ENCODE measurements around the gene SIPA1L3.
"Not testable (repeated sequence)": the region's sequence is repeated elsewhere in the genome, so short reads cannot be mapped to it uniquely, and the experiment has no call there.

Gene SIPA1L3

DNA sequence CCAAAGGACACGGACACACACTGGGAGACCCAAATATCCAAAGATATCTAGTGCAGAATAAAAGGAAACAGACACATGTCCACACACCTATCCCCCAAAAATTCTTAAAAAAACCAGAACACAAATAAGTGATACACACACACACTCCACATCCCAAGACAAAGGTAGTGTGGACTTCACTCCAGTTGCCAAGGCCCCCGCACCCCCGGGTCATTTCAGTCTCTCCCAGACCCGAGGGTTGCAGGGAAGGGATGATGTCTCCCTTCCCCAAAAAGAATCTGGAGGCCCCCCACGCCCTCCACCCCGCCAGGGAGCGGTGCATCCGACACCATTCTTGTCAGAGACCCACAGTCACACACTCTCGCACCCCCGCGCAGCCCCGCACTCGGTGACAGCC lies 316.6 kb downstream of the SIPA1L3 start:
- no peak for DNase-seq

GRCh38 chr19:38224014-38224862 lies 317.2 kb downstream of the SIPA1L3 start, which contains the start of gene DPF1:
DPF1 (minus strand) TSS chr19:38224222; CDS start chr19:38224142, 80 bp downstream.
- peak; percentile 95 for DNase-seq

GRCh38 chr19:38224863-38225218 lies 317.8 kb downstream of the SIPA1L3 start:
- not testable (repeated sequence) for DNase-seq

DNA sequence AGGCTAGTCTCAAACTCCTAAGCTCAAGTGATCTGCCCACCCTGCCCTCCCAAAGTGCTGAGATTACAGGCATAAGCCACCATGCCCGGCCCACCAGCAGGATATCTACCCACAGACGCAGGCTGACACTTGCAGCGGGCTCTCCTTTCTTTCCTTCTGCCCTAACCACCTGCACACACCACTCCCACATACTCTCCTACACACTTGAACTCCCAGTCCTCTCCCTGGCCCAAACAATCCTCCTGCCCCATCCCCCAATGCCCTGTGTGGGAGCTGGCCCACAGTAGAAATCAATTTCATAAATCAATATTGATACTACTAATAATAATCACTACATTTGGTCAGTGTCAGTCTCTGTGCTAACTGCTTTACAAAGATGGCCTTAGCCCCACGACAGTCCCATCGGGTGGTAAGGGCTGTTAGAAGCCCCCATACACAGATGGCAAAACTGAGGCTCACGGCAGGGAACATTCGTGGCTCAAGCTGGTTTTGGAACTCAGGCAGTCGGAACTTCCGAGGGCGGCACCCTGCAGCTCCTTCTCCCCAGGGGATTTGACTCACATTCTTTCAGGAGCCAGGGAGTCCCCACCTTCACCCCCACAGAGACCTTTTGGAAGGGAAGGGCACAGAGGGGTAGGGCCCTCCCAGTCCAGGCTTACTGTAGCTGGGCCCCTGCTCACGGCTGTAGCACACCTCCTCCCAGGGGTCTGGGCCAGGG lies 320.4 kb downstream of the SIPA1L3 start:
- DNase-seq: no peak

GRCh38 chr19:38228005-38228377 lies 321.0 kb downstream of the SIPA1L3 start:
- no peak for DNase-seq

GRCh38 chr19:38228491-38229439 lies 321.8 kb downstream of the SIPA1L3 start:
- peak; percentile 79 for DNase-seq

DNA sequence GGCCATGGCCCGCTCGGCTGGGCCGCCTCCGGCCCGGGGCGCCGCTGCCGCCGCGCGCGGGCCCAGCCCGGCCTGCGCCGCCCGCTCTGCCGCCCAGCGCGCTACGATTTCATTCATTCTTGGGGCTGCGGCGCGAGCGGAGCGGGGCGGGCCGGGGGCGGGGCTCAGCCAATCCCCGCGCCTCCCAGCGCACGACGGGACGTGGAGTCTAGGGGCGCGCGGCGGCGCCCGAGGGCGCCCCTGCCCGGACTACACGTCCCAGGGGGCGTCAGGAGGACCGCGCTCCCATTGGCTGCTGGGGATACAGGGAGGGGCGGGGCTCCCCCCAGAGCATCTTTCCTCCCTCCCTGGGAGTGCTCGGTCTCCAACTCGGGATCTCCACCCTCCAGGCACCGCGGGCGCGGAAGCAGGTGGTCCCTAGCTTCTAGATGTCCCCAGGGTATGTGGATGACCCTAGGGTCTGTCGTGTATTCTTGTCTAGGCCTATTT lies 322.6 kb downstream of the SIPA1L3 start:
- peak; percentile 97 for DNase-seq

DNA sequence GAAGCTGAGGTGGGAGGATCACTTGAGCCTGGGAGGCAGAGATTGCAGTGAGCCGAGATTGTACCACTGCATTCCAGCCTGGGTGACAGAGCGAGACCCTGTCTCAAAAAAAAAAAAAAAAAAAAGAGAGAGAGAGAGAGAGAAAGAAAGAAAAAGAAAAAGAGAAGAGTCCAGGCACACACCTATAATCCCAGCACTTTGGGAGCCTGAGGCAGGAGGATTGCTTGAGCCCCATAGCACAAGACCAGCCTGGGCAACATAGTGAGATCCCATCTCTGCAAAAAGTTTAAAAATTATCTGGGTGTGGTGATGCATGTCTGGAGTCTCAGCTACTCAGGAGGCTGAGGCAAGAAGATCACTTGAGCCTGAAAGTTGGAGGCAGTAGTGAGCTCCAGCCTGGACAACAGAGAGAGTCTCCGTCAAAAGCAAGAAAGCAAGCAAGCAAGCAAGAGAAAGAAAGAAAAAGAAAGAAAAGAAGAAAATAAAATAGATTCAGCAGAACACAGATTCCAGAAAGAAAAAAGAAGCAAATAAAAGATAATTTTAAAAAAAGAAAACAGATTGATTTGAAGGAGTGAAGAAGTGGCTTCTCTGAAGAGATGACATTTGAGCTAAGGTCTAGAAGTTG lies 323.6 kb downstream of the SIPA1L3 start:
- not testable (repeated sequence) for DNase-seq

DNA sequence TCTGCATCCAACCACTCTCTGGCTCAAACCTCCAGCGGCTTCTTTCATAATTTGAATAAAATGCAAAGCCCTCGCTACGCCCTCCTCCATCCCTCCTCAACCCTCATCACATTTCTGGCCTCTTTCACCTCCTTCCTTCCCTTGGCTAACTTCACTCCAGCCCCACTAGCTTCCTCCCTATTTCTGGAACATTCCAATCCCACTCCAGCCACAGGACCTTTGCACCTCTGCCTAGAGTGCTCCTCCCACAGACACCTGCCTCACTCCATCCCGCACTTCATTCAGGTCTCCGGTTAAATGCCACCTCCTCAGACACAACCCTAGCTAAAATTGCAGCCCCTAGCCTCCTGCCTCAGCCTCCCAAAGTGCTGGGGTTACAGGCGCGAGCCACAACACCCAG lies 324.9 kb downstream of the SIPA1L3 start:
- no peak for DNase-seq

DNA sequence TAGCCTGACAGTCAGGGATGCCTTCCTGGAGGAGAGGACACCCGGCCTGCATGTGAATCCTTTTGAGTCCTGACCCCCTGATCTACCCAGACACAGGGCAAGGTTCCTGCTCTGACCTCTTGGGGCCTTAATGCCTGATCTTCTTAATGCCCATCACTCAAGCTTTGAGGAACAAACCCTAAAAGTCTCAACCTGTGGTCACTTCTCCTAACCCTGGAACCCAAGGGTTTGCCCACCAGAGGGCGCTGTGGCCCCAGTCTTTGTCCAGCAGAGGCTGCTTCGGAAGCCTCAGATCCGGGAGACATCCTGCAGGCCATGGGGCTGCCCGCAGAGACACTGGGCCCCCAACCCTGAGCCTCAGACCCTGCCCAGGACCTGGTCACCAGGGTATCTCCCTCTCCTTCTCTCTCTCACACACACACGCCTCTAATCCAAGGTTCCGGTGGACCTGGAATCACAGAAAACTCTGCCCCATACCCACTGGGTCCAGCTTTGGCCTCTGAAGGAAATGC lies 326.8 kb downstream of the SIPA1L3 start:
- DNase-seq: peak; percentile 92

- no peak for DNase-seq
Observed at GRCh38 chr19:38234615-38235014, 327.6 kb downstream of the SIPA1L3 start.

GRCh38 chr19:38239816-38240215 lies 332.8 kb downstream of the SIPA1L3 start:
- no peak for DNase-seq

DNA sequence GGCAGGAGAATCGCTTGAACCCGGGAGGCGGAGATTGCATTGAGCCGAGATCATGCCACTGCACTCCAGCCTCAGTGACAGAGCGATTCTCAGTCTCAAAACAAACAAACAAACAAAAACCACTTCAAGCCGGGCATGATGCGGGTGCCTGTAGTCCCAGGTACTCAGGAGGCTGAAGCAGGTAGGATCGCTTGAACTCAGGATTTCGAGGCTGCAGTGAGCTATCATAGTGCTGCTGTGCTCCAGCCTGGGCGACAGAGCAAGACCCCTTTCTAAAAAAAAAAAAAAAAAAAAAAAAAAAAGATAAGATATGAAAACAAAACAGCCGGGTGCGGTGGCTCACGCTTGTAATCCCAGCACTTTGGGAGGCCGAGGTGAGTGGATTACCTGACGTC lies 336.3 kb downstream of the SIPA1L3 start:
- DNase-seq: peak; percentile 51

GRCh38 chr19:38245826-38246498 lies 339.0 kb downstream of the SIPA1L3 start:
- no peak for DNase-seq

DNA sequence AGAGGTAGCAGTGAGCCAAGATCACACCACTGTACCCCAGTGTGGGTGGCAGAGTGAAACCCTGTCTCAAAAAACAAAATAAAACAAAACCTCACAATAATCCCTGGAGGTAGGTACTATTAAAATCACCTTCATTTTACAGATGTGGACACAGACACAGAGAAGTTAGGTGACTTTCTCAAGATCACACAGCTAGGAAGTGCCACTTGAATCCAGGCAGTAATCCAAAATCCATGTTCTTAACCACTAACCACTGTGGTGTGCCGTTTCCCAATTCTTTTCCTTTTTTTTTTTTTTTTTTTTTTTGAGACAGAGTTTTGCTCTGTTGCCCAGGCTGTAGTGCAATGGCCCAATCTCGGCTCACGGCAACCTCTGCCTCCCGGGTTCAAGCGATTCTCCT lies 340.1 kb downstream of the SIPA1L3 start:
- no peak for DNase-seq

- no peak for DNase-seq
Observed at GRCh38 chr19:38247734-38248268, 340.8 kb downstream of the SIPA1L3 start.

DNA sequence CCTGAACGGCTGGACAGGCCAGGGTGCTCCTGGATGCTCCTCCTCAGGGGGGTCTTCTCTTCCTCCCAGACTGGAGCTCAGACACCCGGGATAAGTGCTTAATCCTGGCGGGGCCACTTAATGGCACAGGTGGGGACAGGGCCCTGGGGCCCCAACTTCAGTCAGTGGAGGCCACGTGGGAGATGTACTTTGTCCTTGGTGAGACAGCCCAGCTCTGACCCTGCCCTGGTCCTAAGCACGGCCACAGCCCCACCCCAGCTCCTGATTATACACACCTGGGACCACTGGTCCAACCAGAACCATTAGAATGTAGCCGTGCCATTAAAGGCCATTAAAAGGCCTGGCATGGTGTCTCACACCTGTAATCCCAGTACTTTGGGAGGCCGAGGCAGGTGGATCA lies 341.4 kb downstream of the SIPA1L3 start:
- no peak for DNase-seq

- DNase-seq: no peak
Observed at GRCh38 chr19:38250428-38250820, 343.4 kb downstream of the SIPA1L3 start.

DNA sequence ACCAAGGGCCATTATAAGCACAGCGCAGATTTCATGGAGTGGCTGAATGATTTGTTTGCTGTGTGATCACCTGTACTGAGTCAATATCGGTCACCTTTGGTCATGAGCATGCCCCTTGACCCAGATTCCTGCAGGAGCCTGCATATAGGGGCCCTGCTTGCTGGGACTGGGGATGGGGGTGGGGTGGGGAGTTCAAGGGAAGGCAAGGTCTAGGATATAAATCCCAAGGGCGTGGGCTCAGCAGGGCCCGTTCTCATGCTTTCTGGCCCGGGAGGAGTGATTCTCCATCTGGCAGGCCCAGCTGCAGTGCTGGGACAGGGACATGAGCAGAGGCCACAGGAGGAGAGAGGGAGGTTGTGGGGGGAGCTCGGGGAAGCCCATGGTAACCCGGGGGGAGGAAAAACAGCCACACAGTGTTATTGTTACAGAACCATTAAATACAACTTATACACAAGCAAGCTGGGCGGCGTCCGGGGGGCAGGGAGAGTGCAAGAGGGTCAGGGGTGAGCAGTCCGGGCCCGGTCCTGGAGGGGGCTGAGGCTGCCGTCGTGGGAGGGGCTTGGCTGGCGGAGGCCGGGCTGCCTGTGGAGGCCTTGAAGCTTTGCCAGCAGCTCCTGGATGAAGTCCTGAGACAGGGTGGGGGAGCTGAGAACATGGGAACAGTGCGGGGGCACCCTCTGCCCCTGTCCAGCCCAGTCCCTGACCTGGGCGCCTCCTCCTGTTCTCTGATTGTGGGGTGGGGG lies 344.0 kb downstream of the SIPA1L3 start:
- DNase-seq: peak; percentile 97

- peak; percentile 64 for DNase-seq
Observed at GRCh38 chr19:38251564-38252051, 344.6 kb downstream of the SIPA1L3 start.

All from DMS53 (cell line).